GM18498 (cell line): ENCODE results near the gene LHX6.

ENCODE experiments used
- ATAC-seq: cut with Tn5 transposase; IDR thresholded peaks from one replicate; pipeline ENCODE4 v1.9.1; 2021; ENCODE audit warnings: mild to moderate bottlenecking, moderate library complexity; ENCODE audit not compliant: unreplicated experiment

LHX6 gene

GRCh38 chr9:122216798-122217418, 11.8 kb downstream of the LHX6 start:
- no peak for ATAC-seq

DNA sequence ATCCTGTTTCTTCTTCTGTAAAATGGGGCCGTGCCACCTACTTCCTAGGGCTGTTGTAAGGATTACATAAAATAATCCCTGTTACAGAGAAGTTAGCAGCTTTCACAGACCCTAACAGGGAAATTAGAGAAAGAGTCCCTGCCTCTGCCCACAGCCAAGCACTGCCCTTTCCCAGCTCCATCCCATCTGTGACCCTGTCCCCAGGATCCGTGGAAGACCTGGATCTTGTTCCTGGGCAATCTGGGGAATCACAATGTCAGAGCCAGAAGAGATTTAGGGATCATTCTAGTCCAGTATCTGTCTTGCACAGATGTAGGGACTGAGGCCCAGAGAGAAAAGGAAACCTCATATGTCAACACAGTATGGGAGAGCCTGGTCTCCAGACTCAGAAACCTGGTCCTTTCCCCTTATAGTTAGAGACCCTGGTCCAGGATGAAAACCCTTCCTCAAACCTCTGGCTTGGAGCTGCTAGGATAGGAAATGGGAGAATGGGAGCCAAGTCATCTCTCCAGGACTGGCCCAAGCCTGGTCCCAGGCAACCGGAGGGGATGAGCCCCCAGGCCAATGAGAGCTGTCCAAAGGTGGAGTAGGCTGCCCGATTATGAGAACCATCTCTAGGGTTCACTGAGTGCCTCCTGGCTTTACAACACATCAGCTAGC, 12.5 kb downstream of the LHX6 start:
- ATAC-seq, result no peak

GRCh38 chr9:122215663-122216062, 13.1 kb downstream of the LHX6 start:
- ATAC-seq, result no peak

- no peak for ATAC-seq
These were observed 14.2 kb downstream of the LHX6 start for GRCh38 chr9:122214507-122214906.

GRCh38 chr9:122213589-122214413, 15.0 kb downstream of the LHX6 start:
- ATAC-seq, result peak; percentile 65

GRCh38 chr9:122213102-122213588, 15.6 kb downstream of the LHX6 start:
- no peak for ATAC-seq

DNA sequence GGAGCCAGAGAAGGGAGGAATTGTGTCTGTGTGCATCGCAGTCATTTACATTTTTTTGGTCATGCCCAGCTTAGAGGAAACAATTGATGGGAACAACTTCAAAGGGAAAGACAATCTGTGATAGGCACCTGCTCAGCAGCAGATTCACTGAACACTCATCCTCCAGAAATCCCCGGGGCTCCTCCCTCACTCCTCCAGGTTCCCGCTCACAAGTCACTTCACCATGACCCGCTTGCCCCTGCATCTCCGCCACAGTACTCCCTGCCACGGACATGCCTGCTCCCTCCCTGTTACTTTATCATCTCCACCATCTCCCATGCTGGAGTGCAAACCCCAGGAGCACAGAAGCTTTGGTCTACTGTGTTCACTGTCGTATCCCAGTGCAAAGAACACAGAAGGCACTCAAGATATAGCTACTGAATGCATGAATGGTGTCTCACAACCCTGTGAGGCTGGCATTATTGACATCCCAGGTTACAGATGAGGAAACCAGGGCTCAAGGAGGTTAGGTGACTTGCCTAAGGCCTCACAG, 16.2 kb downstream of the LHX6 start:
- no peak for ATAC-seq

DNA sequence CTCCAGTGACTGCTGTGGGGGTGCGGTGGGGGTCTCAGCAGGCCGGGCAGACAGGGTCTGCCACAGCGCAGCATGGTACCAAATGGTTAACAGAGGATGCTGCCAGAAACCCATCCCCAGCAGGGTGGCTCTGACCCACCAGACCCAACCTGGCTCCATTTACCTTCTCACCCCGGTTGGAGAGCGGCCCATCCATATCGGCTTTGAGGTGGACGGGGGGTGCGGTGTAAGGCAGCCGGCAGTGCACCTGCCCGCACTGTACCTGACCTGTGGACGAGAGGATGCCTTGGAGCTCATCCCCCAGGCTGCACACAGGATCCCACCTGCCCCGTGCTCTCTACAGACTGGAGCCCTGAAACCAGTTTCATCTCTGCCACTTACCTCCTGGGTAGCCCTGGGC, 19.3 kb downstream of the LHX6 start:
- no peak for ATAC-seq

- ATAC-seq, result no peak
These were observed 21.7 kb downstream of the LHX6 start for GRCh38 chr9:122207096-122207495.

DNA sequence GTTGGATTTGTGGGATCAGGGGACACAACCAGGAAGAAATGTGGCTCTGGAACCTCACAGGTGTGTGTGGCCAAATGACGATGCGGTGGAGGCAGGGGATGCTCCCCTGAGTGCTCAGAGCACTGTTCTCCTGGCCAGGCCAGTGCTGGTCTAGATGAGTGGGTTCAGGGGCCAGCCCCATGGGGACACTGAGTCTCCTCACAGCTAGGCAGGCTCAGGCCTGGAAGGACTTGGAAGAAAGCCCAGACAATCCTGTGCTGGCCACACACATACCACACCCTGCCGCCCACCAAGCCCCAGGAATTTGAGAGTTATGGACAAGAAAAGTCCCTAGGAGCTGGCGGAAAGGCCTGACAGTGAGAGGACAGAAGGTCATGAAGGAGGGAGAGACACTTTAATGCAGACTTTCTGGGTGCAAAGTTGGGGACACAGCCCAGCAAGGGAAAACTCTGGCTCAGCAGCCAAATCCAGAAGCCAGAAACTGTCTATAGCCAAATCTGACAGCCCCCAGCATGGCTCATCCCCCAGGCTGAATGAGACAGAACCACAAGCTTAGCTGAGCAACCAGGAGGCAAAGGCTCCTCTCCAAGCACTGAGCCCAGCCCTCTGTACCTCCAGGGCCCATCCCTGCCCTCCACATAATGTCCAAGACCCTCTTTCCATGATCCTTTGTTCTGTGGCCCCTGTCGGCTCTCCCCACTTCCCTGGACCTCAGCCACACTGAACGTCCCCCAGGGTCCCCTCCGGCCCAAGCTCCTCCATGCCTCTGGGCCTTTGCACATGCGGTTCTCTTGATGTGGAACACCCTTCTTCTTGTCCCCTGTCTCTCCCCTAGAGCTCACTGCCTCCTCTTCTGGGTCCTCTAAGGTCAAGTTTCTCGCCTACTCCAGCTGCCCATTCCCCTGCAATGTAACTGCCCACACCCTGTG, 22.4 kb downstream of the LHX6 start:
- no peak for ATAC-seq

DNA sequence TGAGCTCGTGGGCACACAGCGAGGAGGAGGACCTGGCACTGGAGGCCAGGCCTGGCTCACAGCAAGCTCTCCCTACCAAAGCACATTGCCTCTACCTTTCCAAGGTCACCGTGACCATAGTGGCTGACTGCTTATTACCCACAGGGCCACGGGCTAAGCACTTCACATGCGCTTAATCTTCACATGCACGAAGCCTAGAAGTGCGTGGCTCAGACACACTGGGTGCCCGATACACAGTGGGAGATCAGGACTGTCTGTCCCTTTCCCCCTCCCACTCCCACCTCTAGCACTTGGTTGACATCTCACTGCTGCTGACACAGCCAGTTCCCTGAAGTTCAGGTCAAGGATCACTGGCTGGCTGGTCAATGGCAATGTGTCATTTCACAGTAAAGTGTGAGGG, 23.6 kb downstream of the LHX6 start:
- ATAC-seq, result no peak

- ATAC-seq, result no peak
These were observed 24.3 kb downstream of the LHX6 start for GRCh38 chr9:122204491-122204890.

- no peak for ATAC-seq
These were observed 24.7 kb downstream of the LHX6 start for GRCh38 chr9:122204055-122204454.

- no peak for ATAC-seq
These were observed 26.6 kb downstream of the LHX6 start for GRCh38 chr9:122202111-122202510.

DNA sequence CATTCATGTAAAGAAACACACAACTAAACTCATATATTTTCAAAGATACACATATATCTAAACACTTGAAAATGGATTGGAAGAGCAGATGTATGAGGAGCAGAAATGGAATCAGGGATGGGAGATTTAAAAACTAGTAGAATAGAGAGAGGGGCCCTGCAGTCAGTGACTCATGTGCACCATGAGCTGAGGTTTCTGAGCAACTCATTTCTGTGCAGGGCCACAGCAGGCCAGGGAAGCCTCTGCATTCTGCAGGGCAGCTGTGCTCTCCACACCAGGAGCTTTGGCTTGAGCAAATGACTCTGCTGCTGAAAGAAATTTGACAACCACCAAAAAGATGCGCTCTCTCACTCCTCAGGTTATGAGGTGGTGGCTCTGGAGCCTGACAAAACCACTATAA, 27.1 kb downstream of the LHX6 start:
- no peak for ATAC-seq

DNA sequence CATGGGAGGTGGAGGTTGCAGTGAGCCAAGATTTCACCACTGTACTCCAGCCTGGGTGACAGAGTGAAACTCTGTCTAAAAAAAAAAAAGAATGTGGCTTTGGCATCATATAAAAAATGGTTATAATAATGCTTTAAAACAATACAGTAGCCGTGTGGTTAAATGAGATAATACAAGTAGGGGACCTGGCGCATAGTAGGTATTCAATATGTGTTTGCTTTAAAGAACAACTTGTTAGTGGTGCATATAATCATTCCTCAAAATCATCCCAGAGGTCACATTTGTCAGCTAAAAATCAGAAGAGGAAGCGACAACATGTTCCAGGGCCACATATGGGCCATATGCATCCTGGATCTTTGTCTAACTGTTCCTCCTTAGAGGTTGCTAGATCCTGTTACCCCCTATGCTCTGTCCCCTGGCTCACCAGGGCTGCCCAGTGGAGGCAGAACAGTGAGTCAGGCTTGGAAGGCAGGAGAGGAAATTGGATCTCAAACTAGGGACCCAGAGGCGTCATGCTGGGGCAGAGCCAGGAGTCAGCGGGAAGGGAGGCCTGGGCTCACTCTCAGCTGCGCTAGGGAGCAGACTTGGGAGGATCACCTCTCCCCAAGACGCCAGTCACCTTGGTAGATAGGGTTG, 27.7 kb downstream of the LHX6 start:
- no peak for ATAC-seq

- no peak for ATAC-seq
These were observed 30.9 kb downstream of the LHX6 start for GRCh38 chr9:122197882-122198281.

DNA sequence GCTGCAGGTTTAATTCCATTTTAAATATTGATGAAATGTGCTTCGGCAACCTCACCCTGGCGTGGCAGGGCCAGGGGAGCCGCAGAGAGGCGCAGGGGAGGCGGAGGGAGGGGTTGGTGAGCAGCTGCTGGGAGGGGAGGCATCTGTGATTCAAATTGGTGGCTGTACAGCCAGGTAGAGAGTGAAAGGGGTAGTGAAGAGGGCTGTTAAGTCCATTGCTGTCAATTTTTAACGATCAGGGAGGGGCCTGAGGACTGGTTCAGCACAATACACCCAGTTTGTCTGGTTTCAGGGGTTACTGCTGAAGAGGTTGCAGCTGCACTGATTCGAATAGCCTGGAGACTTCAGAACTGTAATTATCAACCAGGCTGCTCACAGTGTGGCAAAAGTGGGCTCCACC, 31.3 kb downstream of the LHX6 start:
- ATAC-seq, result no peak

DNA sequence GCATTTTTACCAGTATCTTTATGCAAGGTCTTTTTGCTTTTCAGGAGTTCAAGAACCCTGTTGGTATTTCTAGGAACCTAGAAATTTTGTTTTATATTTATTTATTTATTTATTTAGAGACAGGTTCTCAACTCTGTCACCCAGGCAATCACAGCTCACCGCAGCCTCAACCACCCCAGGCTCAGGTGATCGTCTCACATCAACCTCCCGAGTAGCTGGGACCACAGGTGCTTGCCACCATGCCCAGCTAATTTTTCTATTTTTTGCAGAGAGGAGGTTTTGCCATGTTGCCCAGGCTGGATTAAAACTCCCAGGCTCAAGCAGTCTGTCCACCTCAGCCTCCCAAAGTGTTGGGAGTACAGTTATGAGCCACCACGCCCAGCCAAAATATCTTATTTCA, 32.9 kb downstream of the LHX6 start:
- ATAC-seq, result no peak

DNA sequence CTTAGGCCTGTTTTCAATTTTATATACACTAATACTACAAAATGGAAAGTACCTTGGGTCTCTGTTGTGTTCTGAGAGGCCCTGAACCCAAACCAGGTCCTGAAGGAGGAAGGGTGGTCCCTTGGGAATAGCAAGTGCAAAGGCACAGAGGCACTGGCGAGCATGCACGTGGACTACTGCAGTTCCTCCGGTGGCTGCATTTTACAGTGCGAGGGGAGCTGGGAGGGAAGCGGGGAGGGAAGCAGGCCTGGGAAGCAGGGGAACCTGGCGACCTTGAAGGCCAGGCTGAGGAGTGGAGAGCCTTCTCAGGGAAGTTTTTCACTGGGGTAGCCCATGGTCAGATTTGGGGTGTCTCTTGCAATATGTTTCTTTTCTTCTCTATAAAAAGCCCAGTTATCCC, 35.1 kb downstream of the LHX6 start:
- ATAC-seq, result no peak
